T-helper 2 cell (primary cell): ENCODE measurements around the gene RPS6KA5.
"Not testable (repeated sequence)": the region's sequence is repeated elsewhere in the genome, so short reads cannot be mapped to it uniquely, and the experiment has no call there.

Experiments used
- DNase-seq, 5 experiments: peaks; one replicate each; pipeline versions ENCODE4 v3.0.0 to v3.0.0-alpha.2; 2012 to 2022

Gene RPS6KA5

GRCh38 chr14:90827919-90828610, 232.4 kb downstream of the RPS6KA5 start:
- DNase-seq, result peak; percentile 82 to 94 (median 86)

GRCh38 chr14:90823542-90823941, 236.9 kb downstream of the RPS6KA5 start:
- not testable (repeated sequence) for DNase-seq

GRCh38 chr14:90820958-90821357, 239.5 kb downstream of the RPS6KA5 start:
- DNase-seq, result peak in 4 of 5 experiments; percentile 34 to 84 (median 67)

GRCh38 chr14:90819734-90820393, 240.6 kb downstream of the RPS6KA5 start:
- no peak for DNase-seq

GRCh38 chr14:90818715-90819114, 241.7 kb downstream of the RPS6KA5 start:
- DNase-seq, result no peak

GRCh38 chr14:90816681-90817436, 243.6 kb downstream of the RPS6KA5 start:
- DNase-seq, result no peak

- peak in 2 of 5 experiments; percentile 2 to 30 for DNase-seq
Observed at GRCh38 chr14:90815822-90816662, 244.4 kb downstream of the RPS6KA5 start, which contains the start of gene TTC7B. Gene TTC7B, minus strand, starts transcription at chr14:90816430. Its CDS starts 135 bp downstream, at chr14:90816295.

GRCh38 chr14:90815572-90815821, 244.9 kb downstream of the RPS6KA5 start:
- DNase-seq, result no peak

- DNase-seq, result no peak
Observed at GRCh38 chr14:90814806-90815571, 245.5 kb downstream of the RPS6KA5 start.

- DNase-seq, result no peak
Observed at GRCh38 chr14:90813442-90813841, 247.0 kb downstream of the RPS6KA5 start.

- DNase-seq, result no peak
Observed at GRCh38 chr14:90812109-90812508, 248.3 kb downstream of the RPS6KA5 start.

- DNase-seq, result no peak
Observed at GRCh38 chr14:90811641-90812040, 248.8 kb downstream of the RPS6KA5 start.

GRCh38 chr14:90810806-90811205, 249.6 kb downstream of the RPS6KA5 start:
- DNase-seq, result no peak

GRCh38 chr14:90809530-90810312, 250.7 kb downstream of the RPS6KA5 start:
- DNase-seq, result no peak

- no peak for DNase-seq
Observed at GRCh38 chr14:90808759-90809529, 251.5 kb downstream of the RPS6KA5 start.

GRCh38 chr14:90807060-90807459, 253.4 kb downstream of the RPS6KA5 start:
- no peak for DNase-seq

- DNase-seq, result no peak
Observed at GRCh38 chr14:90805662-90806540, 254.5 kb downstream of the RPS6KA5 start.

- DNase-seq, result no peak
Observed at GRCh38 chr14:90805084-90805391, 255.4 kb downstream of the RPS6KA5 start.

GRCh38 chr14:90804292-90805083, 256.0 kb downstream of the RPS6KA5 start:
- DNase-seq, result no peak
